ENCODE results near the gene HBZ.
"Not testable (repeated sequence)": the region's sequence is repeated elsewhere in the genome, so short reads cannot be mapped to it uniquely, and the experiment has no call there.

Gene HBZ

DNA sequence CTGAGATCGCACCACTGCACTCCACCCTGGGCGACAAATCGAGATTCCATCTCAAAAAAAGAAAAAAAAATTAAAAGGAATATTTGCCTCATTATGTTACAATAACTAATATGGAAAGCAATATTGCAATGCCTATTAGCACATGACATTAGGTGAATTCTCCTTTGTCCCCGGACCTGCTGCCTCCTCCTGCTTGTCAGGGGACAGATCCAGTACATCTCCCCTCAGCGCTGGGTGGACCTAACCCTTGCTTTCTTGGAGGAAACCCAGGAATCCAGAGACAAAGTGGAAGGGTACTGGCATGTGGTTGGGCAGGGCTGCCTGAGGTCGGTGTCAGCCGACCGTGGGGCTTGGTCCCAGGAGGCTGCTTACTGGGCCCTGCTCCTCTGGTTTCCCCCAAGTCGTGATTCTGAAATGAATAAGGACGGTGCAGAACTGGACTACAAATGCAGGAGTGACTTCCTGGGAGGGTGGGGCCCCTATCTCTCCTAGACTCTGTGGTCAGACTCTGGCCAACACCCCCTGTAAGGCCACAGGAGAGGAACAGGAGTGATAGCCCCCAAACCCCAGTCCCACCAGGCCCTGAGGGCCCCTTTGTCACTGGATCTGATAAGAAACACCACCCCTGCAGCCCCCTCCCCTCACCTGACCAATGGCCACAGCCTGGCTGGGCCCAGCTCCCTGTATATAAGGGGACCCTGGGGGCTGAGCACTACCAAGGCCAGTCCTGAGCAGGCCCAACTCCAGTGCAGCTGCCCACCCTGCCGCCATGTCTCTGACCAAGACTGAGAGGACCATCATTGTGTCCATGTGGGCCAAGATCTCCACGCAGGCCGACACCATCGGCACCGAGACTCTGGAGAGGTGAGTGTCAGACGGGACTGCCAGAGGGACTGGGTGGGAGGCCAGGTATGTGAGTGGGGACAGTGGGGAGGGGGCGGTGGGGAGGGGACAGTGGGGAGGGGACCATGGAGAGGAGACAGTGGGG, at the start of gene HBZ:
Gene HBZ, plus strand, starts transcription at position 504 of the 988 bp plus-strand sequence. Its CDS starts 266 bp downstream, at position 770.
- DNase-seq (ENCODE audit: low spot score), result no peak

- DNase-seq (ENCODE audit: low spot score), result no peak
Observed at GRCh38 chr16:104355-104754, 48.1 kb upstream of the HBZ start.

DNA sequence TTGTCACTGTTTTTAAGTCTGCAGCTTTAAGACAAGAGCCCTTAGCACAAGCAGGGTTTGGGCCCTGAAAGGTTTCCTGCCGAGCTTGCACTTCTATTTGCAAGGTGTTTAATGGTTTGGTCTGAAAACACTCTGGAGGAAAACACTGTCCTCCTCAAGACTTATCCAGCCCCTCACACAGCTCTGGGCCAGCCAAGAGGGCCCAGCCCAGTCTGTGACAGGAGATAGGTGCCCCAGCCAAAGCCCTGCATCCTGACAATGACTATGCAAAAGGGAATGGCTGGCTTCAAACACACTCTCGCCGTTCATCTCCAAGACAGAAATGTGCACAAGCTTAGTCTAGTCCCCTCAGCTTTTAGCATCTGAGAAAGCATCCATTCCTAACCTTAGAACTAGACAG, 47.5 kb upstream of the HBZ start:
- no peak for DNase-seq (ENCODE audit: low spot score)

DNA sequence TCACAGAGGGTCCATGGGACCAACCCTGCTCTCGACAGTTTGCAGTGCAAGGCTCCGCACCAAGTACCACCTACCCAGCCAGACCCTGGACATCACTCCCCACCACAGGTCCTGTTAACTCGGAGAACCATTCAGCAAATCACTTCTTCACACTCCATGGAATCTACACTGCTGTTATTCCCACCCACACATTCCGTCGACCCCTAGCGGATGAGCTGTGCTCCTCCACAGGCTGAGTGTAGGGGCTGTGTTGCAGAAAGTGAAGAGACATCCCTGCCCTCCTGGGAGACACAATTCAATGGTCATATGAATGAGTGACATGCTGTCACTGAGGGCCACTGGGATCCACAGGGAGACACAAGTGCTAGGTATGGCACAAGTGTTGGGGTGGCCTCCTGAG, 46.9 kb upstream of the HBZ start:
- DNase-seq (ENCODE audit: low spot score), result no peak

- DNase-seq (ENCODE audit: low spot score), result peak; percentile 77
Observed at GRCh38 chr16:106623-107324, 45.7 kb upstream of the HBZ start.

- no peak for DNase-seq (ENCODE audit: low spot score)
Observed at GRCh38 chr16:112153-112840, 40.1 kb upstream of the HBZ start.

GRCh38 chr16:114327-114726, 38.1 kb upstream of the HBZ start:
- no peak for DNase-seq (ENCODE audit: low spot score)

DNA sequence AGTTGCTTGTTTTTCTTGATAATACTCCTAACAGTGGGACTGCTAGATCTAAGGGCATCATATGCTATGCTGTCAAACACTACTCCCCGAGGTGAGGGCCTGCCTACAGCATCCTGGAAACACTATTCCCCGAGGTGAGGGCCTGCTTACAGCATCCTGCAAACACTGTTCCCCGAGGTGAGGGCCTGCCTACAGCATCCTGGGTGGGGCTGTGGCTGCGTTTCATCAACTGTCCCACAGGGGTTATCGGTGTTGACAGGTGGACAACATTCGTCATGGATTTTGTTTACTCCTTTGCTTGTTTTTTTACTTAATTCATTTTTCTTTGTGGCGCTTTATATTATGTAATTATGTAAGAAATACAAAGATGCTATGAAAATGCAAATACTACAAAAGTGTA, 36.4 kb upstream of the HBZ start:
- no peak for DNase-seq (ENCODE audit: low spot score)

DNA sequence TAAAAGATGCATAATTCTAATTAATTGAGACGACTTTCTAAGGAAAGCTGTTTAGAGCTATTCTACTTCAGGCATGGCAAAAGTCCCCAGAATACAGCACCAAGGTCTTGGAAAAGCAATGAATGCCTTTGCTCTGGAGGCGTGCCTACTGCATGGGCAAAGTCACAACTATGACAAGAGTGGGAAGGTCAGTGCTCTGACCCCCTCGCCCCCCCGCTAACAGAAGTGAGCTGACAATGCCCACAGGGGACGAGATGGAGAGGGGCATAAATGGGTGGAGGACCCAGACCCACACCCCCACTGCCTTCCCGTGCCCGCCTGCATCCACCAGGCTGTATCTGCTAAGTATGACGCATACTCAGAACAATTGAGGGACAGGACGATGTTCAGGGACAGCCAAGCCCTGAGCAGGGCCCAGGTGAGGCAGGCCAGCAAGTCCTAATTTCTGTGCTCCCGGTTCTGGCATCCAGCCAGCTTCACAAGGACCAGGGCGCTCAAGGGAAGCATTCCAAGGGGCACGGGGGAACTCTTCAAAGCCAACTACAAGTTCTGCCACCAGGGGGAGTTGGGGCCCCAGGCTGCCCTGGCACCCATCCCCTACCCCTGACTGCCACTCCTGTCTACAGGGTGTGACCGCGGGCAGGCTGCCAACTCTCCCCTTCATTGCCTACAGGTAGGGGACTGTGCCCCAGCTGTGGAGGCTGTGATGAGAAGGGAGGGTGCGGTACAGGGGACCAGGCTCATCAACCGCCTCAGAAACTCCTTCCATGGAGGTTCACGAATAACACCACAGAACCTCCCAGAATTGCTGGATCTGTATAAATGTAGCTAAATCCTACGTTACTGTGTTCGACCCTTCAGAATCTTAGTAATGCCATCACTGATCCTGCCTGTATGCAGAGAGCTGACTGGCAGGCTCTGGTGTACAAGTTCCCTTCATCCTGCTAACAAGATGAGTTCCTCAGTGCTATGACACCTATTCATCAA, 34.8 kb upstream of the HBZ start:
- DNase-seq (ENCODE audit: low spot score), result no peak

DNA sequence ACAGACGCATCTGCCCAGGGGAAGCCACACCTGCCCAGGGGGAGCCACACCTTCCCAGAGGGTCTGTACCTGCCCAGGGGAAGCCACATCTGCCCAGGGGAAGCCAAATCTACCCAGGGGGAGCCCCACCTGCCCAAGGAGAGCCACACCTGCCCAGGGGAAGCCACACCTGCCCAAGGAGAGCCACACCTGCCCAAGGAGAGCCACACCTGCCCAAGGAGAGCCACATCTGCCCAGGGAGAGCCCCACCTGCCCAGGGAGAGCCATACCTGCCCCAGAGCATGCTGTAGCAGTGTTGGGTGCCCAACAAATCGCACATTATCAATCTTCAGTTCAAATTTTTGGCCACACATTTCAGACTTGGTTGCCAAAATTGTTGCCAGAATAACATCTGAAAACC, 33.6 kb upstream of the HBZ start:
- no peak for DNase-seq (ENCODE audit: low spot score)

- no peak for DNase-seq (ENCODE audit: low spot score)
Observed at GRCh38 chr16:119295-119694, 33.1 kb upstream of the HBZ start.

DNA sequence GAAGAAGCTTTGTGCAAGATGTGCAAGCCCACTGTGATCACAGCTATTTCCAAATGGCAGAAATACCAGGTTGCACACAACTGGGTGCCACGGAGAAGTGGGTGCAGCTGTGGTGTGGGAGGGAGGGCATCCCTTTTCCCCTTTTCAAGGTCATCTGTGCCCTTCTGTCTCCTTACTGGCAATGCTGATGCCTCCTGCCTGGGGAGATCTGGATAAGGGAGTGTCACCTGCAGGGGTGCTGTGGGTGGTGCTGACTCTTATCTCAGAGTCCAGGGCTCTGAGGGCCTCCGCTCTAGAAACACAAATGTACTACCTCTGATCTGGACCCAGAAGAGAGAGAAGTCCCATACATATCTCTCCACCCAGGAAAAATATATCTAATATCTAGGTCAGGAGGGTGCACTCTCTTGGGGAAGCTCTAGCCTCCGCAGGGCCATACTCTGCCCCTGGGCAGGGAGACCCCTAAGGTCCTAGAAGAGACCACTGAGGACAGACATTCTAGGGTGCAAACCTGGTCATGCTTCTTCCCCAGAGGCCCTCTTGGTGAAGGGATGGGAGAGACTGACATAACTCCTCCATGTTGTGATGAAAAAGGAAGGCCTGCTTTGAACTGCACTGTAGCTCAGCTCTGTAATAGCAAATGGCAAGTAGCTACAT, 32.5 kb upstream of the HBZ start:
- DNase-seq (ENCODE audit: low spot score), result no peak

DNA sequence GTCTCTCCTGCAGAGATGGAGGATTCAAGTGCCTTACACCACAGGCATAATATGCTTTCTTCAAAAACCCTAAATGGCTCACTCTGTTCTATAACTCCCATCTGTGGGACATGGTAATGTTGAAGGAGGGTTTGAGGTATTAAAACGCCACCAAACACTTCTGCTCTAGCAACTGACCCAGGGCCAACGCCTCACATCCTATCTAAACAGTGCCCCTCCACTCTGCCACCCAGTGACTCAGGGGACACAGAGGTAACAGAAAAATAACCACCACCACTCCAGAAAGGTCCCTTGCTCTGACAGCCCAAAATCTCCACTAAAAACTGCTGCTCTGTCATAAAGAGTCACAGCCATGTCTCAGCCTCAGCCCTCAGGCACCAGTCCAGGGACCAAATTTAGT, 31.7 kb upstream of the HBZ start:
- no peak for DNase-seq (ENCODE audit: low spot score)

GRCh38 chr16:122361-122760, 30.1 kb upstream of the HBZ start:
- DNase-seq (ENCODE audit: low spot score), result peak; percentile 25

DNA sequence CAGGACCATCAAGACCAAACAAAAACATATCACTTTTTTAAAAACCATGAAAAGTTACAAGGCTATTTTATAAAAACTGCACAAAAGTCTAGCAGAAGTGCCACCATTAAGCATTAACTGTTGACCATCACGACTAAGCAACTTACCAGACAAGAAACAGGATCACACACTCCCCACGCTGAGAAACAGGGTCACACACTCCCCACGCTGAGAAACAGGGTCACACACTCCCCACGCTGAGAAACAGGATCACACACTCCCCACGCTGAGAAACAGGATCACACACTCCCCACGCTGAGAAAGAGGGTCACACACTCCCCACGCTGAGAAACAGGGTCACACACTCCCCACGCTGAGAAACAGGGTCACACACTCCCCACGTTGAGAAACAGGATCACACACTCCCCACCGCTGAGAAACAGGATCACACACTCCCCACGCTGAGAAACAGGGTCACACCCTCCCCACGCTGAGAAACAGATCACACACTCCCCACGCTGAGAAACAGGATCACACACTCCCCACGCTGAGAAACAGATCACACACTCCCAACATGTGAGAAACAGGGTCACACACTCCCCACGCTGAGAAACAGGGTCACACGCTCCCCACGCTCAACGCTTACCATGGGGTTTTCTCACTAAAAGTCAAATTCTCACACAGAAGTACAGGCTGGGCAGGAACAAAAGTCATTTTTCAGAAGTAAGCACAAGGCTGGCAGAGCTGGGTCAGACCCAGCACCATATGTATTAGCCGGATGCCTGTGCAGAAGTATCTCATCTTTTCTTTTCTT, 28.7 kb upstream of the HBZ start:
- not testable (repeated sequence) for DNase-seq (ENCODE audit: low spot score)

DNA sequence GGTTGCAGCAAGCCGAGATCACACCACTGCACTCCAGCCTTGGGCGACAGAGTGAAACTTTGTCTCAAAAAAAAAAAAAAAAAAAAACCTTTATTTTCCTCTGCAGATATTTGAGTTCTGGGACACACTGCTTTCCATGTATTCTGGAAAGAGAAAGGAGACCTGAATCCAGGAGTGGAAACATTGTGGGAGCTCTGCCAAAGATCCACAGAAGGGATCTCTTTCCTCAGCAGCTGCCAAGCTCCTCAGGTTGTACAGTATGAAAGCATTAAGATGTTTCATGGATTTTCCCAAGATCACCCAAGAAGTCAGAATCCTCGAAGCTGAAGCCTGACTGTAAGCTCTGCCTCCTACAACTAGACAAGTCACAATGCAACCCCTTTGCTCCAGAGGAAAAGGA, 27.4 kb upstream of the HBZ start:
- DNase-seq (ENCODE audit: low spot score), result no peak

DNA sequence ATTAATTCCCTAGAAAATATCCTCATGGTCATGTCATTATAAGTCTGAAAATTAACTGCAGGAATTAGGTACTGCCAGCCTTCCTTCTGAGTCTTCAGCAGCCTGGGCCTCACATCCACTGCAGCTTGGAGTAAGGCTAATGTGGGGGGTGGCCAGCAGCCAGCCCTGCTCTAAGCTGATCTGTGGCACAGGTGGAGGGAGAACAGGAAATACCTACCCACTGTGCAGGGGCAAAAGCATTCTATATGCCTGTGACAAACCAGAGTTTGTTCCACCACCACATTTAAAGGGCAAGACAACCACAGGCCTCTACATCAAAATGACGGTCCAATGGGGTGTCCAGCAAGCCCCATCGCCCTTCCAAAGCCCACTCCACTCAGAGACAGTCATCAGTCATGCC, 23.4 kb upstream of the HBZ start:
- DNase-seq (ENCODE audit: low spot score), result no peak

- DNase-seq (ENCODE audit: low spot score), result no peak
Observed at GRCh38 chr16:130533-131173, 21.8 kb upstream of the HBZ start.

DNA sequence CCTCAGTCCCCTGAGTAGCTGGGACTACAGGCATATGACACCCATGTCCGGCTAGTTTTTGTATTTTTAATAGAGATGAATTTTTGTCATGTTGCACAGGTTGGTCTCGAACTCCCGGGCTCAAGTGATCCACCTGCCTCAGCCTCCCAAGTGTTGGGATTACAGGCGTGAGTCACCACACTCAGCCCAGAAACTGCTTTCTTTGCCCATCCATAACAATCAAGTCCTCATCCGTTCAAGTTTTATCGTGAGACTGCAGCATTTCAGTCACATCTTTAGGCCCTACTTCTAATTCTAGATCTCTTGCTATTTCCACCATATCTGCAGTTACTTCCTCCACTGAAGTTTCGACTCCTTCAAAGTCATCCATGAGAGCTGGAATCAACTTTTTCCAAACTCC, 20.3 kb upstream of the HBZ start:
- DNase-seq (ENCODE audit: low spot score), result no peak

- no peak for DNase-seq (ENCODE audit: low spot score)
Observed at GRCh38 chr16:133716-134115, 18.7 kb upstream of the HBZ start.
